AG04450 (cell line): ENCODE data around the gene CBARP. TPM values are rescaled to one million over a fixed set of nuclear protein-coding genes. Genes with fewer than 3 reads are reported as not detected.

Experiments
- CTCF ChIA-PET: fragments of 300-600, 350-600 bp; formaldehyde crosslinking; extraction: SDS; loops from one replicate; lab custom pipeline; 2022; ENCODE audit warnings: antibody characterized with exemption, inconsistent platforms; lab: Charles Lee
- POLR2A ChIA-PET: fragments of 350-600 bp; formaldehyde crosslinking; extraction: SDS; loops from one replicate; lab custom pipeline; 2021; ENCODE audit warnings: antibody characterized with exemption, inconsistent platforms; lab: Yijun Ruan, JAX
- DNase-seq: peaks from one replicate; pipeline ENCODE4 v3.0.0-alpha.2; 2011; ENCODE audit warnings: low read depth, low spot score
- H3K27ac ChIP-seq: one replicate; pipeline ENCODE4 v1.5.1; 2012; ENCODE audit warnings: low read depth, low read length, control low read depth
- H3K27me3 ChIP-seq: one replicate; pipeline ENCODE4 v1.6.0; 2012; ENCODE audit warnings: low read length; ENCODE audit not compliant: control insufficient read depth, insufficient read depth
- H3K4me3 ChIP-seq: 2 replicates; pipeline ENCODE4 v1.5.1; 2011; ENCODE audit warnings: mild to moderate bottlenecking, low read depth, low read length, control low read depth
- H3K9me3 ChIP-seq: 2 replicates; pipeline ENCODE4 v1.5.1; 2012; ENCODE audit warnings: low read length; ENCODE audit not compliant: control insufficient read depth, insufficient read depth
- CTCF ChIP-seq: IDR thresholded peaks from 2 replicates; pipeline ENCODE4 v1.5.1; 2011; ENCODE audit warnings: low read depth, low read length, control low read depth, inconsistent platforms
- polyA plus RNA-seq: library from polyadenylated mRNA; depleted of rRNA; stranded (reverse); fragments of >200 nt; gene quantifications from 2 replicates; pipeline ENCODE4 v1.2.3, GENCODE V29; 2011

CBARP gene
- polyA plus RNA-seq, 1 experiment = 1.1 TPM

DNA sequence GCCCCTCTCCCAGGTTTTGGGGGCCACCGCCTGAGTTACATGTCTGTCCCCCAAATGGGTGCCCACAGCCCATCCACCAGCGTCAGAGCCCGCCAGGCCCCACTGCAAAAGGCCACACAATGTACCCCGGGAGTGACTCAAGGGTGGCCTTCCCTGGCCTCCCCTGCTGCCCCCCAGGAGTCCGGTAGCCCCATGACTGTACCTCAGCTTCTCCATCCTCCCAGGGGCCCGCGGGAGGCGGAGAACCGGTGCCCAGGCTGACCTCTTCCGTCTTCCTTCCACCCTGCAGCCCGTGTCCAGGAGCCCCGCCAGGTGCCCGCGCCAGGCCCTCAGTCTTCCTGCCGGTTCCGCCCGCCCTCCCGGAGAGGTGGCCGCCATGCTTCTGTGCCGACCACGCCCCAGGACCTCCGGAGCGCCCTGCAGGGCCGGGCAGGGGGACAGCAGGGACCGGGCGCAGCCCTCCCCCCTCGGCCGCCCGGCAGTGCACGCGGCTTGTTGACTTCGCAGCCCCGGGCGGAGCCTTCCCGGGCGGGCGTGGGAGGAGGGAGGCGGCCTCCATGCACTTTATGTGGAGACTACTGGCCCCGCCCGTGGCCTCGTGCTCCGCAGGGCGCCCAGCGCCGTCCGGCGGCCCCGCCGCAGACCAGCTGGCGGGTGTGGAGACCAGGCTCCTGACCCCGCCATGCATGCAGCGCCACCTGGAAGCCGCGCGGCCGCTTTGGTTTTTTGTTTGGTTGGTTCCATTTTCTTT is 10.3 kb downstream of the CBARP start:
- DNase-seq = no peak
- Histone ChIP-seq H3K27ac (no peak overlapping the region), H3K27me3 (no peaks in the 10 kb centered on the region), H3K4me3 (no peak overlapping the region), H3K9me3 (no peaks in the 10 kb centered on the region; the same call in 1 of the 2 replicates)
- CTCF ChIA-PET = interaction anchor here (0.6 kb wide), 1 partner anchor 217 kb away, joined by 3 read pairs; no protein-coding TSS in a partner anchor
- no peak for TF ChIP-seq CTCF
- POLR2A ChIA-PET = interaction anchor here (0.6 kb wide), 2 partner anchors 17 to 48 kb away, joined by 3 to 4 read pairs; no protein-coding TSS in a partner anchor

- Histone ChIP-seq H3K27ac (no peak overlapping the region), H3K9me3 (no peaks in the 10 kb centered on the region; the same call in 1 of the 2 replicates), H3K27me3 (no peaks in the 10 kb centered on the region), H3K4me3 (no peak overlapping the region)
- ChIA-PET CTCF (no interaction called here), POLR2A (no interaction called here)
- no peak for DNase-seq
- TF ChIP-seq CTCF = no peak
Measured at GRCh38 chr19:1226522-1227303, 11.1 kb downstream of the CBARP start.

GRCh38 chr19:1226227-1226518 is 11.6 kb downstream of the CBARP start:
- H3K4me3 ChIP-seq = no peak overlapping the region
- CTCF ChIA-PET = no interaction called here

GRCh38 chr19:1225440-1226226 is 12.2 kb downstream of the CBARP start:
- H3K4me3 ChIP-seq = no peak overlapping the region
- no peak for DNase-seq
- ChIA-PET CTCF (no interaction called here), POLR2A (interaction anchor here (0.6 to 0.9 kb wide), 2 partner anchors 10 to 44 kb away, joined by 3 read pairs; partner anchors contain the start of gene CIRBP)
- peak overlapping the region; percentile 21 for H3K27ac ChIP-seq
- no peak for TF ChIP-seq CTCF
- no peaks in the 10 kb centered on the region for H3K27me3 ChIP-seq
- H3K9me3 ChIP-seq = no peaks in the 10 kb centered on the region; the same call in 1 of the 2 replicates

More at GRCh38 chr19:1226227-1226518, 11.6 kb downstream of the CBARP start:
- DNase-seq = no peak
- POLR2A ChIA-PET = no interaction called here
- Histone ChIP-seq H3K27ac (no peak overlapping the region), H3K27me3 (no peaks in the 10 kb centered on the region), H3K9me3 (no peaks in the 10 kb centered on the region; the same call in 1 of the 2 replicates)
- TF ChIP-seq CTCF = no peak
